ENCODE measurements around the gene CDC42BPG.
"Not testable (repeated sequence)": the region's sequence is repeated elsewhere in the genome, so short reads cannot be mapped to it uniquely, and the experiment has no call there.

CDC42BPG gene

GRCh38 chr11:64848826-64849597 is 4.6 kb upstream of the CDC42BPG start:
- DNase-seq: no peak

- DNase-seq: no peak
Observed at GRCh38 chr11:64848214-64848825, 3.9 kb upstream of the CDC42BPG start.

DNA sequence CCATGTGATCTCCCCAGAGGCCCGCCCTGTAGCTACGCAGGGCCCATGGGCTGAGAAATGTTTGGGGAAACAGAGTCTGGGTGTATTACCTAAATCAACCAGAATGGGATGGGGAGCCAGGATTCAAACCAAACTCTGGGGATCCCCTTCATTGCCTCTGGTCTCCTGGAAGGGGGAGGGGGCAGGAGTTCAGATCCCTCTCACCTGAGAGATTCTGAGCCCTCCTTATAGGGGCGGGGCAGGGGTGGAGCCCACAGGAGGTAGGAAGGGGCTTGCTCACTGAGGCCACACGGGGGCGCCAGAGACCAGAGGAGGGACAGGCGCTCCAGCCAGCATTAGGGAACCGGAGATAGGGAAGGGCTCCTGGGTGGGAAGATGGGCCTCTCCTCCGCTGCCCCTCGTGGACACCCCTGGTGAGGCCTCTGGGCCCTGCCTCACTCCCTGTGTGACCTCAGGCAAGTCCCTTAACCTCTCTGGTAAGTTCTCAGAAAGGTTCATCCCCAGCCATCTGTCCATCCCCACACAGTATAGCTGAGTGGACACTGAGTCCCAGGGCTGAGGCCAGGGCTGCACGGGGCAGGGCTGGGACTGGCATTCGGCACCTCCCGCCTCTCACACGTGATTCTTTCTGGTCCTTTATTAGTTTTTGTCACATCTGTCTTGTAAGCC is 2.7 kb upstream of the CDC42BPG start:
- peak; percentile 96 to 98 for DNase-seq

- DNase-seq: not testable (repeated sequence)
Observed at GRCh38 chr11:64845776-64846129, 1.3 kb upstream of the CDC42BPG start.

DNA sequence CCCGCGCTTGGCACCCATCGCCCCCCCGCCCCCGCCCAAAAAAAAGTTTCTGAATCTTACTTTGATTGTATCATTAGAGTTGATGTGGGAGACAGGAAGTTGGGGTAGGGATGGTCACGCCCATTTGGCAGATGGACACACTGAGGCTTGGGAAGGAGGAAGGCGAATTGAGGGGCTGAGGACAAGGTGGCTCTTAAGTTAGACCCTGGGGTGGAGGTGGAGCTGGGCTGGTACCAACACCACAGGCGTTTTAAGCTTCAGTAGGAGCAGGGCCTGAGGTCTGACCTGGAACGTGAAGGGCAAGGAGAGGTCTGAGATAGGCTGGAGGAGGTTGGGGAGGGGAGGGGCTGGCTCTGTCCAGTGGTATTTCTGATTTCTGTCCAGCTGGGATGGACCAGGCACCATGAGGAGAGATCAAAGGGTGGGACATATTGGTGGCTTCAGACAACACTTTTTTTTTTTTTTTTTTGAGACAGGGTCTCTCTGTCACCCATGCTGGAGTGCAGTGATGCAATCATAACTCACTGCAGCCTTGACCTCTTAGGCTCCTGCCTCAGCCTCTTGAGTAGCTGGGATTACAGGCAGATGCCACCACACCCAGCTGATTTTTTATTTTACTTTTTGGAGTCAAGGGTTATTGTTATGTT is 799 bp upstream of the CDC42BPG start:
- DNase-seq: no peak

DNA sequence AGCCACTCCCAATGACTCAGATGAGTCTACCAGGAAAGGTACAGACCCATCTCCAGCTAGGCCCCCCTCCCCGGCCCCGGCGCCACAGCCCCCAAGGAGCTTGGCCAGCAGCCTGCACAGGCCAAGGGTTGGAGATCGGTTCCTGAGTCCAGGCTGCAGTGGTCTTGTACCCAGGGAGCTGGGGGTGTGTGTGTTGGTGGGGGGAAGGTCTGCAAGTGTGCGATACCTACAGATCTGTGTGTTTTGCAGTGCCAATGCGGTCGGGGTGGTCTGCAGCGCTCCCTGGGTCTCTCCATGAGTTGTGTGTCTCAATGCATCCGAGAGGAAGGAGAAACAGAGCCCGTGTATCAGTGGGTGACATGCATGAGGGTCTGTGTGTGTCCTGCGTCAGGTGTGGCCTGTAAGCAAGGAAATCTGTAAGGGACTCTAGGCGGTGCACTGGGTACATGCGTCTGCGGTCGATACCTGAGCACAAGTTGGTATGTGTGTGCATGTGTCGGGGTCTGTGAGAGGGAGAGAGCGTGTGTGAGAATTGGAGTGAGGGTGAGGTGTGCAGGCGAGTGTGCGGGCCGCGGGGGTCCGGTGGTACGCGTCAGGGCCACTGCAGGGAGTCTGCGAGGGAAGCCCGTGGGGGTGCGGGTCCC is 645 bp downstream of the CDC42BPG start:
- DNase-seq: no peak

DNA sequence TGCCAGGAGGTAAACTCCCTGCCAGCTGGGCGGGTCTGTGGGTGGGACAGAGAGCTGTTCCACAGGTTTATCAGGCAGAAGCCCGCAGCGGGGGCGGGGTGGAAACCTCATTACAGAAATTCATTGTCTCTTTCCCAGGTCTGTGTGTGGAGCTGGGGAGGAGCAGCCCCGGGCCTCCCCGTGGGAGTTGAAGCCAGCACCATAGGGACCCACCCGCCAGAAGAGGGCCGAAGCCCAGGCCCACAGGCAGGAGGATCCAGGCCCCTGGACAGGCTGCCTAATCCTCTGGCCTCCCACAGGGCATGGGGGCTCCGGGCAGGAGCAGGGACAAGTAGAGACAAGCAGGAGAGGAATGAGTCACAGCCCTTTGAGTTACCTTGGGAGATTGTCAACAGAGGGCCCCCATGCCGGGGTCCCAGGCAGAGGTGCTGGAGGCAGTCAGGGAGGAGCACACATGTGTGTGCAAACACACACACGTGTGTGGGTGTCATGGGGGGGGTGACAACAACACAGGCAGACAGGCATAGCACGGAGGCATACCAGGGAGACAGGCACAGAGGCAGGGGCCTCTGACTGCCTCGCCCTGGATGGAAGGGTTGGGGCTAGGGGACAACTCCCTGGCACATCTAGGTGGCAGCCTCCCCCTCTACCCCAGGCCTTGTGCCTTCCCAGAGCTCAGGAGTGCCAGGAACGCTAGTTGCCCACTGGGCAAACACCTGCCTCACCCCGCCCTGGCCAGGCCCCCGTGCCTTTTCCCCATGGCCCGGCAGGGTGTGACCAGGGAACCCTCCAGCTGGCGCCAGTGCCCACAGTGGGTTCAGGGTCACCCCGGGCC is 1.4 kb downstream of the CDC42BPG start:
- no peak for DNase-seq

- DNase-seq: no peak
Observed at GRCh38 chr11:64842366-64842759, 2.1 kb downstream of the CDC42BPG start.

GRCh38 chr11:64841592-64842365 is 2.7 kb downstream of the CDC42BPG start:
- no peak for DNase-seq

DNA sequence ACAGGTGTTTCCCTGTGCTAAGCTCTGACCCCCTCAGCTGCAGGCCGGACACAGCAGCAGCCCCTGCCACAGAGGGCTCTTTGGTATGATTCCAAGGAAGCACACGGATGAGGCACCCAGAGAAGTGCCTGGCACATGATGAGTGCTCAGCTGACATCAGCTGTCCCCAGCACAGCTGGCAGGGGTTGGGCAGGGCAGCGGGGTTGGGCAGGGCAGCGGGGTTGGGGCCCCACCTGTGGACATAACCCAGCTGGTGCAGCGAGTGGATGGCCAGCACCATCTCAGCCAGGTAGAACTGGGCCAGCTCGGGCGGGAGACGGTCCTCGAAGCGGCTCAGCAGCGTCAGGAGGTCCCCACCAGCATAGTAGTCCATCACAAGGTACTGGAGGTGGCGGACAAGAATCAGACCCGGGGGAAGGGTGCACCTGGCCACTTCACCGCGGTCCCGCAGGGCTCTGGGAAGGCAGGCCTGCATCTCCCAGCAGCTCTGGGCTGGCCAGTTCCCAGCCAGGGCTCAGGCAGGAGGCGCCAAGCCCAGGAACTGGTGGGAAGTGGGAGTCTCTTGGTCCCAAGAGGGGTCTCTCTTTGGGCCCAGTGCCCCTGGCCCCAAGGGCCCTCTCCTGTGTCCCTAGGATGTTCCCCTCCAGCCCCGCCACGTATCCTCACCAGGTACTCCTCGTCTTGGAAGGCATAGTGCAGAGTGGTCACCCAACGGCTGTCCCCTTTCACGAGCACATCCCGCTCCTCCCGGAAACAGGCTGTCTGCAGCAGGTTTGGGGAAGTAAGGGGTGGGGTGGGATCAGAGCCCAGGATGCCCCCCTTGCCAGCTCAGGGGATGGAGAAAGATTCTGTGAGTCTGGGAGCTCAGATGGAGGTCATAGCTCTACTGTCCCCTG is 4.3 kb downstream of the CDC42BPG start:
- no peak for DNase-seq

GRCh38 chr11:64839335-64839734 is 5.1 kb downstream of the CDC42BPG start:
- no peak for DNase-seq

DNA sequence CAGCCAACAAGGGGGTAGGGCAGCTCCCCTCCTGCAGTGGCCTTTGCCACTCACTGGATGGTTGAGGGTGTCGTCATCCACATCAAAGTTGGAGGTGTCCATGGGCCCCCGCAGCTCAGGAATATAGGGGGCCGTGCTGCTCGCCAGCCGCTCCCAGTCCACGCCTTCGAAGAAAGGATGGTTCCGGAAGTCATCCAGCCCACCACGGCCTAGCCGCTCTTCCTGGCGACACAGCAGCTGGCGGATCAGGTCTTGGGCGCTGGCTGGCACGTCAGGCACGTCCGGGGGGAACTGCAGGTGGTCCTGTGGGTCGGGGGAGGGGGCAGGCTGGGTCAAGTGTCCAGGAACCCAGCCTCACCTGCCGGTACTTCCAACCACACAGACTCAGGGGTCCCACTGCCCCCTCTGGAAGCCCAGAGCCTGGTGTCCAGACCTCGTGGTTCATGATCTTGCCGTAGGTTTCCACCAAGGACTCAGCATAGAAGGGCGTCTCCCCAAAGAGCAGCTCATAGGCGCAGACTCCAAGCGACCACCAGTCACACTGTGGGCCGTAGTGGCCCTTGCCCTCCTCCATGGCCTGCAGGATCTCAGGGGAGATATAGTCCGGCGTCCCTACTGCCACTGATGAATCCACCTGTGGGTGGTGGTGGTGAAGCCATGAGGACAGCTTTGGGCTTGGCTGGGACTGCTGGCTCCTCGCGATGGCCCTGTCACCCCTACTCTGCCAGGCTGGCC is 5.7 kb downstream of the CDC42BPG start:
- DNase-seq: no peak

DNA sequence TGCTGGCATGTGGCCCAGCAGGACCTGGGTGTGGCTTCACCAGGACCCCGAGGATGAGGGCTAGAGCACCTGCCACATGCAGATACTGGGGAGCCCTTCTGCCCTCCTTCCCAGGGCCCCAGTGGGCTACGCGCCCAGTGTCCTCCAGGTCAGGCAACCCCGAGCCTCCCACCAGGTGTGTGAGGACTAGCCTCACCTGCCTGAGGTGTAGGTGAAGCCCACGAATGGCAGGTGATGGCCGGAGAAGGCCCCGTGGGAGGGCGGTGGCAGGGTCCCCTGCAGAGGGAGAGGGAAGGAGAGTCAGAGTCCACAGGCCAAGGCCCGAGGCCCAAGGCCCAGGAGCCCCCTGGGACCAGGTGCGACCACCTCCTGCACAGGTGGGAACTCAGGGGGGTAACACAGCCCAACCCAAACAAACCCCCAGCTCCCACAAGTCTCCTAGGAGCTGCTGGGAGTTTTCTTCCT is 6.5 kb downstream of the CDC42BPG start:
- no peak for DNase-seq

GRCh38 chr11:64836448-64837072 is 7.9 kb downstream of the CDC42BPG start:
- no peak for DNase-seq

DNA sequence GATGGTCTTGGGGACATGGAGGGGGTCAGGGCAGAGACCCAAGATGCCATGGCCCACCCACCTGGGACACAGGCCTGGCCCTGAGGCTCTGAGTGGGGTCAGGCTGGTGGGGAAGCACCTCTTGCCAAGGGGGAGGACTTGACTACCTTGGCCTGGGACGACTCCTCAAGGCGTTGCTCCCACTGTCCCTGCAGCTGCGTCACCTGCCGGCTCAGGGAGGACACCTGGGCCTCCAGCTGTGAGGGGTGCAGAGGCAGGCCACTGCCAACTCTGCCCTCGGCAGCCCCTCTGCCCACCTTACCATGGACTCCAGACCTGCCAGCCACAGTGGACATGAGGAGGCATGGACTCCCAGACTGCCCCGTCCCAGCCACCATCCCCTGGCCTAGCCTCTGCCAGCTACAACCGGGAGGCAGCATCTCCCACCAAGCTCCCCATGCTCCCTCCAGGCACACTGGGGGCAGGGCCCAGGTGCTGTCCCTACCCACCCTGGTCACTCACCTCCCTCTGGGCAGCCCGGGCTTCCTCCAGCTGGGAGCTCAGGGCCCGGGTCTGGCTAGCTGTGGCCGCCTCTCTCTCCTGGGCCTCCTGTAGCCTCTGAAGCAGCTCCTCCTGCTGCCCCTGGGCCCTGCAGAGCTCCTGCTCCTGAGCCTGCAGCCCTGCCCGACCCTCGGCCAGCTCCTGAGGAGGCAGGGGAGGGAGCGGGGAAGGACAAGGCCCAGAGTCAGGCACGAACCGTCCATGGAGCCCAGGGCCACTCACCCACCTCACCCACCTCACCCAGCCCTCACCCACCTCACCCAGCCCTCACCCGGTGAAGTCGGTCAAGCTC is 8.6 kb downstream of the CDC42BPG start:
- no peak for DNase-seq

DNA sequence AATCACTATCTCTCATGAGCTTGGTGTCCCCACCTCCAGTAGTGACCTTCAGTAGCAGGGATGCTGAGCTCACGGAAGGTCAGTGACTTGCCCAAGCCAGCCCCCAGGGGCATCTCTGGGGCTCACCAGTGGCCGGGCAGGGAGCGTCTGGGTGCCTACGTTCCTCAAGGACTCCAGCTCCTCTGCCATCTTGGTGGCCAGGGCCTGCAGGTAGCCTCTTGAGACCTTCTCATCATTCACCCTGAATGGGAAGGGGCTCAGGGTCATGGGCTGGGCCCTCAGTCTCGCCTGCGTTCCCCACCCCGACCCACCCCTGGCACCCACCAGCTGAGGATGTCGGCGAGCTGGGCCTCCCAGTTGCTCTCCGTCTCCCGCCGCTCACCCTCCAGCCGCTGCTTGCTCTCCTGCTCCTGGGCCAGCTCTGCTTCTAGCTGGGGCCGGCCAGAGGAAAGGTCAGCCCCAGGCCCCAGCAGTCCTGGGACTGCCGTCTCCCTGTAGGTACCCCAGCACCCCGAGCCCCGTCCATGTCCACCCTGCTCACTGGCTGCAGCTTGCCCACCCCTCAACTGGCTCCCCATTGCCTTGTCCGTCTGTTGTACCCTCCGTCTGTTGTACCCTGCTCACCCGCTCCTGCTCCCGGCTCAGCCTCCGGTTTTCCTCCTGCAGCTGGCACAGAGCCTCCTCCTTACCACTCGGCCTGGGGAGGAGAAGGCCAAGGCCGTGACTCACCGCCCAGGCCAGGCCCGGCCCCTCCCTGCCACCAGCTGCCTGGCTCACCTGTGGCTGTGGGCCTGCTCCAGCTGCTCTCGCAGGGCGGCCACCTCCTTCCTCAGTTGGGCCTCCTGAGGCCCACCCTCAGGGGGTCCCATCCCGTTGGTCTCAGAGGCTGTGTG is 9.5 kb downstream of the CDC42BPG start:
- DNase-seq: no peak

Data from stimulated activated CD4-positive, alpha-beta T cell treated with anti-CD3 and anti-CD28 coated beads, Interleukin-2, amount 100 ng/mL, for 24 hours (primary cell).